Right ventricle myocardium superior (tissue), 1 donor: ENCODE measurements around the gene OR2M5. TPM values are rescaled to one million over a fixed set of nuclear protein-coding genes. Genes with fewer than 3 reads are reported as not detected.

Experiments used
- ATAC-seq: fragments of 200-7000 bp; cut with Tn5 transposase; one replicate; pipeline ENCODE4 v1.9.1; 2020; ENCODE audit warnings: mild to moderate bottlenecking; ENCODE audit not compliant: poor library complexity
- DNase-seq: peaks from one replicate; pipeline ENCODE4 v3.0.0-alpha.2; 2020
- intact Hi-C: fragments of 100-400 bp; cut with DNase I; formaldehyde crosslinking; loops from one replicate; pipeline ENCODE4 v1.11.2; 2022
- long read RNA-seq: library from polyadenylated mRNA; unstranded; transcript quantifications from one replicate; pipeline ENCODE4 v2.0.0, GENCODE V29; 2021
- total RNA-seq: library from RNA; stranded (reverse); fragmentation: NEBNext Ultra II Directional; extraction: Animal tissue kit (Norgen Biotek cat#: 25700); gene quantifications from one replicate; pipeline ENCODE4 v1.2.1, GENCODE V29; 2021
- donor health status: DM: no; HTN: yes; CAD: no; lungs with severe emphysema.

Gene OR2M5
- total RNA-seq = not detected
- long read RNA-seq = 0 reads

- DNase-seq = no peak
- no peak for ATAC-seq
- intact Hi-C loops = no loop called here
Observed at GRCh38 chr1:248144513-248145198, at the start of gene OR2M5. TSS of gene OR2M5 (plus strand) at chr1:248145148. CDS start at chr1:248145148, 0 bp downstream.

- ATAC-seq = no peak
- intact Hi-C loops = no loop called here
- DNase-seq = no peak
Observed at GRCh38 chr1:248098529-248098928, 46.4 kb upstream of the OR2M5 start.

- intact Hi-C loops = no loop called here
- no peak for ATAC-seq
- DNase-seq = no peak
Observed at GRCh38 chr1:248102847-248103246, 42.1 kb upstream of the OR2M5 start.

GRCh38 chr1:248111157-248111556, 33.8 kb upstream of the OR2M5 start:
- DNase-seq = no peak
- ATAC-seq = no peak
- intact Hi-C loops = no loop called here

GRCh38 chr1:248114890-248115289, 30.1 kb upstream of the OR2M5 start:
- ATAC-seq = no peak
- no peak for DNase-seq
- intact Hi-C loops = no loop called here

GRCh38 chr1:248127653-248128052, 17.3 kb upstream of the OR2M5 start:
- no peak for DNase-seq
- intact Hi-C loops = no loop called here
- ATAC-seq = no peak

- DNase-seq (no peak), ATAC-seq (no peak)
- intact Hi-C loops = no loop called here
Observed at GRCh38 chr1:248136811-248137210, 8.1 kb upstream of the OR2M5 start.

- no peak for DNase-seq
- intact Hi-C loops = no loop called here
- no peak for ATAC-seq
Observed at GRCh38 chr1:248140846-248141245, 4.1 kb upstream of the OR2M5 start.

- intact Hi-C loops = no loop called here
- ATAC-seq = no peak
- no peak for DNase-seq
Observed at GRCh38 chr1:248143311-248143710, 1.6 kb upstream of the OR2M5 start.

- DNase-seq = no peak
- intact Hi-C loops = no loop called here
- no peak for ATAC-seq
Observed at GRCh38 chr1:248152056-248152827, 7.3 kb downstream of the OR2M5 start.

GRCh38 chr1:248155927-248156326, 11.0 kb downstream of the OR2M5 start:
- intact Hi-C loops = no loop called here
- no peak for ATAC-seq
- DNase-seq = no peak

- DNase-seq = no peak
- intact Hi-C loops = no loop called here
Observed at GRCh38 chr1:248158758-248159157, 13.8 kb downstream of the OR2M5 start.

GRCh38 chr1:248164031-248164430, 19.1 kb downstream of the OR2M5 start:
- ATAC-seq (no peak), DNase-seq (no peak)
- intact Hi-C loops = no loop called here

More at GRCh38 chr1:248158758-248159157, 13.8 kb downstream of the OR2M5 start:
- ATAC-seq = no peak

GRCh38 chr1:248165186-248165585, 20.2 kb downstream of the OR2M5 start:
- intact Hi-C loops = no loop called here
- DNase-seq (no peak), ATAC-seq (no peak)

GRCh38 chr1:248174521-248174920, 29.6 kb downstream of the OR2M5 start, which contains the start of gene OR2M2:
TSS of gene OR2M2 (plus strand) at chr1:248174821. CDS start at chr1:248179986, 5,165 bp downstream.
- DNase-seq = no peak
- intact Hi-C loops = no loop called here
- no peak for ATAC-seq

GRCh38 chr1:248183996-248184395, 39.0 kb downstream of the OR2M5 start:
- no peak for ATAC-seq
- DNase-seq = no peak
- intact Hi-C loops = no loop called here

GRCh38 chr1:248187363-248187762, 42.4 kb downstream of the OR2M5 start:
- DNase-seq (no peak), ATAC-seq (no peak)
- intact Hi-C loops = no loop called here

GRCh38 chr1:248189026-248189425, 44.1 kb downstream of the OR2M5 start:
- ATAC-seq (no peak), DNase-seq (no peak)
- intact Hi-C loops = no loop called here

GRCh38 chr1:248194117-248194516, 49.2 kb downstream of the OR2M5 start:
- DNase-seq = no peak
- no peak for ATAC-seq
- intact Hi-C loops = no loop called here
